ENCODE results near the gene GRIN3A.

Gene GRIN3A

GRCh38 chr9:101620452-101620851 is 118.0 kb downstream of the GRIN3A start:
- no peak overlapping the region for H3K4me3 ChIP-seq (ENCODE audit: low read depth, low read length)
- H3K27me3 ChIP-seq (ENCODE audit: insufficient read depth, low read depth, severe bottlenecking) = no peaks in the 10 kb centered on the region
- H3K27ac ChIP-seq = no peak overlapping the region
- no peak for DNase-seq
- no peaks in the 10 kb centered on the region for H3K36me3 ChIP-seq
- no peaks in the 10 kb centered on the region for H3K9me3 ChIP-seq (ENCODE audit: severe bottlenecking)
- no peak for TF ChIP-seq CTCF (IDR thresholded peaks at IDR 0.05; ENCODE audit: low read depth, low read length)

GRCh38 chr9:101618698-101619097 is 119.7 kb downstream of the GRIN3A start:
- Histone ChIP-seq H3K4me3 (ENCODE audit: low read depth, low read length) (no peak overlapping the region), H3K27ac (no peak overlapping the region), H3K36me3 (no peaks in the 10 kb centered on the region), H3K9me3 (ENCODE audit: severe bottlenecking) (no peaks in the 10 kb centered on the region), H3K27me3 (ENCODE audit: insufficient read depth, low read depth, severe bottlenecking) (no peaks in the 10 kb centered on the region)
- no peak for DNase-seq
- no peak for TF ChIP-seq CTCF (IDR thresholded peaks at IDR 0.05; ENCODE audit: low read depth, low read length)

- Histone ChIP-seq H3K9me3 (ENCODE audit: severe bottlenecking) (no peaks in the 10 kb centered on the region), H3K4me3 (ENCODE audit: low read depth, low read length) (no peak overlapping the region), H3K27me3 (ENCODE audit: insufficient read depth, low read depth, severe bottlenecking) (no peaks in the 10 kb centered on the region), H3K36me3 (no peaks in the 10 kb centered on the region), H3K27ac (no peak overlapping the region)
- DNase-seq = no peak
- TF ChIP-seq CTCF (IDR thresholded peaks at IDR 0.05; ENCODE audit: low read depth, low read length) = no peak
Measured at GRCh38 chr9:101605547-101605946, 132.9 kb downstream of the GRIN3A start.

- Histone ChIP-seq H3K27ac (no peak overlapping the region), H3K27me3 (ENCODE audit: insufficient read depth, low read depth, severe bottlenecking) (no peaks in the 10 kb centered on the region), H3K9me3 (ENCODE audit: severe bottlenecking) (no peaks in the 10 kb centered on the region), H3K36me3 (no peaks in the 10 kb centered on the region), H3K4me3 (ENCODE audit: low read depth, low read length) (no peak overlapping the region)
- DNase-seq = no peak
- TF ChIP-seq CTCF (IDR thresholded peaks at IDR 0.05; ENCODE audit: low read depth, low read length) = no peak
Measured at GRCh38 chr9:101604296-101604695, 134.2 kb downstream of the GRIN3A start.

- H3K9me3 ChIP-seq (ENCODE audit: severe bottlenecking) = no peaks in the 10 kb centered on the region
- H3K27ac ChIP-seq = no peak overlapping the region
- peak; percentile 47 for DNase-seq
- no peaks in the 10 kb centered on the region for H3K27me3 ChIP-seq (ENCODE audit: insufficient read depth, low read depth, severe bottlenecking)
- TF ChIP-seq CTCF (IDR thresholded peaks at IDR 0.05; ENCODE audit: low read depth, low read length) = peak; percentile 80
- H3K36me3 ChIP-seq = no peaks in the 10 kb centered on the region
- H3K4me3 ChIP-seq (ENCODE audit: low read depth, low read length) = no peak overlapping the region
Measured at GRCh38 chr9:101601904-101602765, 136.3 kb downstream of the GRIN3A start.

- no peak within 1 kb of the TSS for H3K4me3 ChIP-seq (ENCODE audit: low read depth, low read length)
- no peaks in the 10 kb centered on the region for H3K27me3 ChIP-seq (ENCODE audit: insufficient read depth, low read depth, severe bottlenecking)
- no peak for DNase-seq
- H3K9me3 ChIP-seq (ENCODE audit: severe bottlenecking) = no peaks in the 10 kb centered on the region
- H3K36me3 ChIP-seq = no peaks in the 10 kb centered on the region
- TF ChIP-seq CTCF (IDR thresholded peaks at IDR 0.05; ENCODE audit: low read depth, low read length) = no peak
- no peak within 1 kb of the TSS for H3K27ac ChIP-seq
Measured at GRCh38 chr9:101594796-101595195, 143.7 kb downstream of the GRIN3A start, which contains the start of gene PPP3R2. Gene PPP3R2, minus strand, starts transcription at chr9:101594969. Its CDS starts 48 bp downstream, at chr9:101594921.

Data from WERI-Rb-1 (cell line).